Activated CD4-positive, alpha-beta memory T cell treated with anti-CD3 and anti-CD28 coated beads for 36 hours (primary cell): ENCODE measurements around the gene PLA2G5. TPM values are rescaled to one million over a fixed set of nuclear protein-coding genes. Genes with fewer than 3 reads are reported as not detected.
"Not testable (repeated sequence)": the region's sequence is repeated elsewhere in the genome, so short reads cannot be mapped to it uniquely, and the experiment has no call there.

ENCODE experiments used
- CTCF ChIA-PET: fragments of 350-600 bp; sonication (Branson Sonifier 250); formaldehyde crosslinking; loops from one replicate; lab custom pipeline; 2021; ENCODE audit warnings: antibody characterized with exemption, inconsistent platforms; lab: Charles Lee
- POLR2A ChIA-PET: fragments of 350-600 bp; sonication (Branson Sonifier 250); formaldehyde crosslinking; loops from one replicate; lab custom pipeline; 2021; ENCODE audit warnings: antibody characterized with exemption; lab: Charles Lee
- DNase-seq: peaks from one replicate; pipeline ENCODE4 v3.0.0-alpha.2; 2020
- H3K27ac Mint-ChIP-seq: one replicate; pipeline ENCODE4 v1.8.0; 2021; ENCODE audit warnings: mixed read lengths
- H3K27me3 Mint-ChIP-seq: one replicate; pipeline ENCODE4 v1.8.0; 2021; ENCODE audit warnings: mixed read lengths
- H3K36me3 Mint-ChIP-seq: one replicate; pipeline ENCODE4 v1.8.0; 2021; ENCODE audit warnings: mixed read lengths
- H3K4me1 Mint-ChIP-seq: one replicate; pipeline ENCODE4 v1.8.0; 2021; ENCODE audit warnings: low read depth, mixed read lengths
- H3K4me3 Mint-ChIP-seq: one replicate; pipeline ENCODE4 v1.8.0; 2021; ENCODE audit warnings: mild to moderate bottlenecking, mixed read lengths
- H3K9me3 Mint-ChIP-seq: one replicate; pipeline ENCODE4 v1.8.0; 2021; ENCODE audit warnings: mixed read lengths
- intact Hi-C: fragments of 100-400 bp; cut with micrococcal nuclease; formaldehyde crosslinking; loops from one replicate; pipeline ENCODE4 v1.15.1; 2023
- total RNA-seq, 2 experiments: library from RNA; stranded (reverse); gene quantifications; one replicate each; pipeline ENCODE4 v1.2.3, GENCODE V29; 2021

The PLA2G5 gene
- not detected for total RNA-seq

DNA sequence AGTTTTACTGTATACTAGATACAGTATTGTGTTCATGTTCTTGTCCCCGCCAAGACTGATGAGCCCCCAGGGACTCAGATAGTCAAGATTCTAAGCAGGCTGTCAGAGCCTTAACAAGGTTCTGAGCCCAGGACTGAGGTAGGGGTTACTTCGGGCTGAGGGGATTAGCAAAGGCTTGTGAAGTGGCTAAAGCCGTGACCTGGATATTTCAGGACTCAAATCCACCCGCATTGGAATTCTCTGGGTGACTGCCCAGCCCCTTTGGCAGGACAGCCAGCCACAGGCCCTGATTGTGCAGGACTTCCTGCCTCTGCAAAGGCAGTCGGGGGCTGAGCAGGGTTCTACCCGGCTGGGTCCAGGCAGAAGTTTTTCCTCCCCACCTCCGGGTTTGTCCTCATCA is at the start of gene PLA2G5:
Gene PLA2G5 (plus strand): TSS at position 321 of the 400 bp plus-strand sequence. CDS start 14,637 bp downstream, outside the sequence.
- DNase-seq: no peak
- ChIA-PET CTCF (no interaction called here), POLR2A (no interaction called here)
- no peaks in the 10 kb centered on the region for H3K4me1 Mint-ChIP-seq
- H3K9me3 Mint-ChIP-seq: no peaks in the 10 kb centered on the region
- no peak within 1 kb of the TSS for H3K27ac Mint-ChIP-seq
- intact Hi-C loops: no loop called here
- H3K27me3 Mint-ChIP-seq: peaks cover 4% of the 10 kb centered on the region
- H3K4me3 Mint-ChIP-seq: no peak within 1 kb of the TSS
- H3K36me3 Mint-ChIP-seq: no peaks in the 10 kb centered on the region

DNA sequence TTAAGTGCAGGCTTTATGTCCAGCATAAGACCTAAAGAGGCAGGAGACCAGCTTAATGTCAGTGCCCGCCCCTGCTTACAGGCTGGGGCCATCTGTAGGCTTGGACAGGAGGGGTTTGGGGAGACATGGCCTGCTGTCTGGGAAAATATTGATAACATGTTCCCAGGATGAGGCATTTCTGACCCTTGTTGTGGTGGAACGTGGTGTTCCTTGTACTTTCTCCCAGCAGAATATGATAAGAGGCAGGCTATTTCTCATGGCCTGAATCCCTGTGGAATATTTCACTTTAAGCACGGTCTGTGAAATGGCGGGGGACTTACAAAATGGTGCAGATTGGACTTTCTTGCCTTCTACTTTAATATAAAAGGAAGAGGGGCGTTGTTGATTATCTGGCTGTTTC is 41.9 kb upstream of the PLA2G5 start:
- peaks cover 48% of the 10 kb centered on the region for H3K27me3 Mint-ChIP-seq
- intact Hi-C loops: no loop called here
- CTCF ChIA-PET: no interaction called here

DNA sequence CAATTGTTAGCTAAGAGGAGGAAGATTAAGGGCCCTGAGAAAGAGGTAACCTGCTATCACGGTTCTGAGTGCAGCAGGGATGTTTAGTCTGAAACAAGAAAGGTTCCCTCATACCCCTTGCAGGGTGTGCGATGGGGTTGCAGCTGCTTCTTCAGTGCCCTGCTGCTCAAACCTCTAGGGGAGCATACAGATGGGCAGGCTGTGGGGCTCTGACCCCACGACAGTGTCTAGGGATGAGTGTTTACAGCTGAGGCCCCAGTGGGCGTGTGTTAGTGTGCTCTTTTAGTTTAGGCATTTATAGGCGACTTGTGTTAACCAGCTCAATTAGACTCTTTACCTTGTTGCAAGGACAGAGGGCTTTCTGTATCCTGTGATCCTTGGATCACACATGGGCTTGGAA is 41.3 kb upstream of the PLA2G5 start:
- CTCF ChIA-PET: no interaction called here
- H3K9me3 Mint-ChIP-seq: peaks cover 3% of the 10 kb centered on the region
- no peak overlapping the region for H3K27ac Mint-ChIP-seq
- H3K4me1 Mint-ChIP-seq: no peaks in the 10 kb centered on the region
- intact Hi-C loops: no loop called here
- H3K36me3 Mint-ChIP-seq: no peaks in the 10 kb centered on the region
- no peak overlapping the region for H3K4me3 Mint-ChIP-seq
- POLR2A ChIA-PET: no interaction called here
- H3K27me3 Mint-ChIP-seq: peaks cover 51% of the 10 kb centered on the region
- DNase-seq: no peak

More for the DNA sequence above, 41.9 kb upstream of the PLA2G5 start:
- peaks cover 3% of the 10 kb centered on the region for H3K9me3 Mint-ChIP-seq
- POLR2A ChIA-PET: no interaction called here
- no peak overlapping the region for H3K27ac Mint-ChIP-seq
- H3K36me3 Mint-ChIP-seq: no peaks in the 10 kb centered on the region
- no peaks in the 10 kb centered on the region for H3K4me1 Mint-ChIP-seq
- DNase-seq: no peak
- no peak overlapping the region for H3K4me3 Mint-ChIP-seq

DNA sequence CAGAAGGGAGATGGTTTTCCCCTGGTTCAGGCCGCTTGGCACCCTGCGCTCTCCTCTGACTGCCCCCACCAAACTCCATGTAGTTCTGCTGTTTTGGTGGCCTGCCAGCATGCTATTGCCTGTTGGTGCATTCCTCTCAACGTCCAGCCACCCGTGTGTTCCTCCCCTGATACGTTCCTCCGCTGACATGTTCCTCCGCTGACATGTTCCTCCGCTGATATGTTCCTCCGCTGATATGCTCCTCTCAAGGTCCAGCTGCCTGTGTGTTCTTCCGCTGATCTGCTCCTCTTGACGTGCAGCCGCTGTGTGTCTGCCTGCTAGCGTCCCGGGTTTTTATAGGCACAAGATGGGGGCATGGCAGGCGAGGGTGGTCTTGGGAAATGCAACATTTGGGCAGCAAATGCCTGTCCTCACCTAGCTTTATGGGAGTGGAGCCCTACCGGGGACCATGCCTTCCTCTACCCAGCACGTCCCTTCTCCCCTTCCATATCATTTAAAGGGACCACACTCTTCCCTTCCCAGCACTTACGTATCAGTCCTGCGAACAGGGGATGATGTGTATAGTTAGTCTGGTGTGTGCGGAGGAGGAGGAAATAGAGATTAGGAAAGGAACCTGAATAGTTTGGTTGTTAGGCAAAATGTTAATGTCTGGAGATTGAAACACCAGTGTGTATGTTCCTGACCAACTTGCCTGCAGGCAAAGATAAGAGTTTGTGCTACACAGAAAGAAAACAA is 40.6 kb upstream of the PLA2G5 start:
- no peak for DNase-seq
- no peaks in the 10 kb centered on the region for H3K36me3 Mint-ChIP-seq
- intact Hi-C loops: no loop called here
- ChIA-PET POLR2A (no interaction called here), CTCF (no interaction called here)
- H3K9me3 Mint-ChIP-seq: peaks cover 3% of the 10 kb centered on the region
- peaks cover 49% of the 10 kb centered on the region for H3K27me3 Mint-ChIP-seq
- H3K4me3 Mint-ChIP-seq: no peak overlapping the region
- no peak overlapping the region for H3K27ac Mint-ChIP-seq
- no peaks in the 10 kb centered on the region for H3K4me1 Mint-ChIP-seq

GRCh38 chr1:20030436-20031151 is 39.4 kb upstream of the PLA2G5 start:
- H3K27me3 Mint-ChIP-seq: peaks cover 47% of the 10 kb centered on the region
- H3K9me3 Mint-ChIP-seq, intact Hi-C loops, POLR2A ChIA-PET, H3K27ac Mint-ChIP-seq, H3K4me3 Mint-ChIP-seq, CTCF ChIA-PET, DNase-seq, H3K4me1 Mint-ChIP-seq, H3K36me3 Mint-ChIP-seq: not testable (repeated sequence)

DNA sequence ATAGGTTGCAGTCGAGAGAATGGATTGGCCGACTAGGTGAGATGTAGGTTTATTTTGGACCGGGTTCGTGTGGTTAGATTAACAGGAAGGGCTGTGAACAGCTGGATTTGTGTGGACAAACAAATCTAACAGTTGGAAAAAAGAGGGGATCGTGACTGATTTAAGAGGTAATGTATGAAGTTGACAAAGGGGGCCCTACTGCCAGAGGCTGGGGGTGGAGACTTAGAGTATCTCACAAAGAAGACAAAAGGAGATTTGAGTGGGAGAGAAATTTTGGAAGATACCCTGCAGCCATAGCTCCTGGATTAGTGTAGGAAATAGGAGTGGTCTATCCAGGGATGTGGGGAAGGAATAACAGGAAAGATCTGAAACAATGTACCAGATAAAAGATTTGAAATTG is 38.8 kb upstream of the PLA2G5 start:
- DNase-seq: no peak
- peaks cover 12% of the 10 kb centered on the region for H3K9me3 Mint-ChIP-seq
- H3K4me3 Mint-ChIP-seq: no peak overlapping the region
- ChIA-PET CTCF (no interaction called here), POLR2A (no interaction called here)
- no peak overlapping the region for H3K27ac Mint-ChIP-seq
- H3K36me3 Mint-ChIP-seq: peaks cover 5% of the 10 kb centered on the region
- intact Hi-C loops: no loop called here
- H3K27me3 Mint-ChIP-seq: peaks cover 44% of the 10 kb centered on the region
- H3K4me1 Mint-ChIP-seq: no peaks in the 10 kb centered on the region

- no peak overlapping the region for H3K27ac Mint-ChIP-seq
- H3K36me3 Mint-ChIP-seq: peaks cover 5% of the 10 kb centered on the region
- POLR2A ChIA-PET: no interaction called here
- intact Hi-C loops: no loop called here
- H3K4me3 Mint-ChIP-seq: no peak overlapping the region
- no peaks in the 10 kb centered on the region for H3K4me1 Mint-ChIP-seq
- peaks cover 39% of the 10 kb centered on the region for H3K27me3 Mint-ChIP-seq
- H3K9me3 Mint-ChIP-seq: peaks cover 13% of the 10 kb centered on the region
- DNase-seq: no peak
- CTCF ChIA-PET: no interaction called here
Observed at GRCh38 chr1:20031836-20032235, 38.2 kb upstream of the PLA2G5 start.

DNA sequence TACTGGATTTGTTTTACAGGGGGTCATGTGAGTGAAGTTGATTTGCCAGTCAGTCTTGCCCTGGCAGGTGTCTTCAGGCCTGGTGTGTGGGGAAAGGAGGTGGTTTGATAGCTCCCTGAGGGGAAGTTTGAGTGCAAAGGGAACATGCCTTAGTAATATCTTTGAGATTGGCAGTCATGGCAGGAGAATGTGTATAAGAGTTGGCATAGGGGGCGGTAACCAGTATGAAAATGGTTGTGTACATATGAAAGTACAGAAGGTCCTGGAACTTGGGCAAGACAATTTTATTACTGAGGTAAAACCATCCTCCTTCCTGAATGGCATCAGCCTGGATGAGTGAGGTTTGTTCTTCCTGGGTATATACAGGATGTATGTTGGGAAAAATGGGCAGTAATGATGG is 37.6 kb upstream of the PLA2G5 start:
- ChIA-PET CTCF (no interaction called here), POLR2A (no interaction called here)
- no peak overlapping the region for H3K27ac Mint-ChIP-seq
- peaks cover 5% of the 10 kb centered on the region for H3K36me3 Mint-ChIP-seq
- H3K4me1 Mint-ChIP-seq: peaks cover 1% of the 10 kb centered on the region
- peaks cover 17% of the 10 kb centered on the region for H3K9me3 Mint-ChIP-seq
- no peak for DNase-seq
- H3K27me3 Mint-ChIP-seq: peaks cover 34% of the 10 kb centered on the region
- intact Hi-C loops: no loop called here
- no peak overlapping the region for H3K4me3 Mint-ChIP-seq

- no peak overlapping the region for H3K4me3 Mint-ChIP-seq
- intact Hi-C loops: no loop called here
Observed at GRCh38 chr1:20033420-20033819, 36.6 kb upstream of the PLA2G5 start.

GRCh38 chr1:20035114-20035513 is 34.9 kb upstream of the PLA2G5 start:
- Mint-ChIP-seq H3K4me3 (no peak overlapping the region), H3K27me3 (peaks cover 16% of the 10 kb centered on the region), H3K27ac (no peak overlapping the region), H3K36me3 (peaks cover 5% of the 10 kb centered on the region), H3K9me3 (peaks cover 17% of the 10 kb centered on the region), H3K4me1 (peaks cover 10% of the 10 kb centered on the region)
- POLR2A ChIA-PET: no interaction called here
- CTCF ChIA-PET: interaction anchor here (0.6 kb wide), 1 partner anchor 117 kb away, joined by 3 read pairs; no protein-coding TSS in a partner anchor
- no peak for DNase-seq
- intact Hi-C loops: no loop called here

More at GRCh38 chr1:20033420-20033819, 36.6 kb upstream of the PLA2G5 start:
- CTCF ChIA-PET: no interaction called here
- POLR2A ChIA-PET: no interaction called here
- peaks cover 28% of the 10 kb centered on the region for H3K27me3 Mint-ChIP-seq
- DNase-seq: no peak
- H3K4me1 Mint-ChIP-seq: peaks cover 10% of the 10 kb centered on the region
- H3K36me3 Mint-ChIP-seq: peaks cover 5% of the 10 kb centered on the region
- peaks cover 17% of the 10 kb centered on the region for H3K9me3 Mint-ChIP-seq
- H3K27ac Mint-ChIP-seq: no peak overlapping the region

- H3K9me3 Mint-ChIP-seq: peaks cover 17% of the 10 kb centered on the region
- CTCF ChIA-PET: interaction anchor here (0.6 kb wide), 1 partner anchor 162 kb away, joined by 3 read pairs; no protein-coding TSS in a partner anchor
- no peak for DNase-seq
- no peak overlapping the region for H3K4me3 Mint-ChIP-seq
- peaks cover 10% of the 10 kb centered on the region for H3K4me1 Mint-ChIP-seq
- peaks cover 13% of the 10 kb centered on the region for H3K27me3 Mint-ChIP-seq
- intact Hi-C loops: no loop called here
- POLR2A ChIA-PET: no interaction called here
- H3K27ac Mint-ChIP-seq: no peak overlapping the region
- peaks cover 5% of the 10 kb centered on the region for H3K36me3 Mint-ChIP-seq
Observed at GRCh38 chr1:20037877-20038276, 32.1 kb upstream of the PLA2G5 start.

- H3K36me3 Mint-ChIP-seq: peaks cover 9% of the 10 kb centered on the region
- peaks cover 18% of the 10 kb centered on the region for H3K9me3 Mint-ChIP-seq
- no peak for DNase-seq
- intact Hi-C loops: no loop called here
- POLR2A ChIA-PET: no interaction called here
- no peak overlapping the region for H3K27ac Mint-ChIP-seq
- no peaks in the 10 kb centered on the region for H3K27me3 Mint-ChIP-seq
- no peaks in the 10 kb centered on the region for H3K4me1 Mint-ChIP-seq
- no peak overlapping the region for H3K4me3 Mint-ChIP-seq
- CTCF ChIA-PET: interaction anchor here (1.9 kb wide), 1 partner anchor 129 kb away, joined by 5 read pairs; no protein-coding TSS in a partner anchor
Observed at GRCh38 chr1:20047096-20047495, 22.9 kb upstream of the PLA2G5 start.
